BLaER1 treated with 17β-estradiol and CSF1 and Interleukin-3, amounts not matched to agents 10 nM and 100 nM (cell line): ENCODE results near the gene ZSWIM8.
"Not testable (repeated sequence)": the region's sequence is repeated elsewhere in the genome, so short reads cannot be mapped to it uniquely, and the experiment has no call there.

Experiments
- H3K27ac ChIP-seq, 11 experiments: shearing (Covaris generic); formaldehyde crosslinking; 2 replicates each; pipeline ENCODE4 v1.8.1; 2022
- H3K27me3 ChIP-seq, 11 experiments: shearing (Covaris generic); formaldehyde crosslinking; 2 replicates each; pipeline ENCODE4 v1.8.1; 2022
- H3K36me3 ChIP-seq, 11 experiments: shearing (Covaris generic); formaldehyde crosslinking; 2 replicates each; pipeline ENCODE4 v1.8.1; 2022
- H3K4me1 ChIP-seq, 10 experiments: shearing (Covaris generic); formaldehyde crosslinking; 2 replicates each; pipeline ENCODE4 v1.8.1; 2022
- H3K4me2 ChIP-seq, 11 experiments: shearing (Covaris generic); formaldehyde crosslinking; 2 replicates each; pipeline ENCODE4 v1.8.1; 2022
- H3K4me3 ChIP-seq, 10 experiments: shearing (Covaris generic); formaldehyde crosslinking; 2 replicates each; pipeline ENCODE4 v1.8.1; 2022
- H3K9ac ChIP-seq, 11 experiments: shearing (Covaris generic); formaldehyde crosslinking; 2 replicates each; pipeline ENCODE4 v1.8.1; 2022
- H3K9me3 ChIP-seq, 11 experiments: shearing (Covaris generic); formaldehyde crosslinking; replicated peaks in 1 of 11; 2 replicates each; pipeline ENCODE4 v1.8.1; 2022
- H4K20me1 ChIP-seq, 11 experiments: shearing (Covaris generic); formaldehyde crosslinking; 2 replicates each; pipeline ENCODE4 v1.8.1; 2022
- Cebpa-rat ChIP-seq, 11 experiments: shearing (Covaris generic); IDR thresholded peaks; 2 replicates each; pipeline ENCODE4 v1.8.1; 2022

Gene ZSWIM8

GRCh38 chr10:73819081-73819480 lies 33.7 kb downstream of the ZSWIM8 start:
- Histone ChIP-seq H3K4me3 (no peak overlapping the region), H3K9ac (peak overlapping the region in 3 of 11 experiments; percentile 9 to 38 (median 34); a peak in 2 of 22 replicates)

GRCh38 chr10:73819513-73820093 lies 34.2 kb downstream of the ZSWIM8 start:
- Histone ChIP-seq H3K27me3 (no peaks in the 10 kb centered on the region), H3K4me2 (peak overlapping the region in 3 of 11 experiments; percentile 0 to 23 (median 9); a peak in 2 of 22 replicates), H3K9me3 (no peaks in the 10 kb centered on the region), H3K9ac (peak overlapping the region in 3 of 11 experiments; percentile 9 to 38 (median 34); a peak in 2 of 22 replicates), H3K4me1 (peaks cover 0 to 45% (median 4%) of the 10 kb centered on the region in 10 experiments; a peak in 8 of 20 replicates), H3K36me3 (peaks cover 30 to 73% (median 51%) of the 10 kb centered on the region in 11 experiments), H4K20me1 (peaks cover 0 to 17% (median 0%) of the 10 kb centered on the region in 11 experiments; a peak in 1 of 22 replicates), H3K27ac (no peak overlapping the region; a peak in 1 of 22 replicates), H3K4me3 (no peak overlapping the region)
- no peak for TF ChIP-seq Cebpa-rat (IDR thresholded peaks at IDR 0.05)

More at GRCh38 chr10:73819081-73819480, 33.7 kb downstream of the ZSWIM8 start:
- Histone ChIP-seq H3K9me3 (no peaks in the 10 kb centered on the region), H3K27ac (no peak overlapping the region), H3K27me3 (no peaks in the 10 kb centered on the region), H4K20me1 (peaks cover 0 to 13% (median 0%) of the 10 kb centered on the region in 11 experiments; a peak in 1 of 22 replicates), H3K4me2 (peak overlapping the region in 3 of 11 experiments; percentile 0 to 23 (median 9); a peak in 2 of 22 replicates), H3K4me1 (peaks cover 0 to 45% (median 4%) of the 10 kb centered on the region in 10 experiments; a peak in 8 of 20 replicates), H3K36me3 (peaks cover 26 to 70% (median 48%) of the 10 kb centered on the region in 11 experiments)
- TF ChIP-seq Cebpa-rat (IDR thresholded peaks at IDR 0.05): no peak

- Histone ChIP-seq H3K4me2 (no peak overlapping the region), H3K4me3 (no peak overlapping the region), H4K20me1 (0 out of 22 replicates have a peak, but pooled peaks cover 0 to 13% (median 0%) of the 10 kb centered on the region in 11 experiments), H3K27ac (no peak overlapping the region), H3K9me3 (no peaks in the 10 kb centered on the region), H3K9ac (no peak overlapping the region), H3K36me3 (peaks cover 21 to 61% (median 48%) of the 10 kb centered on the region in 11 experiments), H3K4me1 (peaks cover 6 to 25% (median 11%) of the 10 kb centered on the region in 10 experiments; a peak in 16 of 20 replicates), H3K27me3 (no peaks in the 10 kb centered on the region)
- no peak for TF ChIP-seq Cebpa-rat (IDR thresholded peaks at IDR 0.05)
Measured at GRCh38 chr10:73823391-73823790, 38.0 kb downstream of the ZSWIM8 start.

GRCh38 chr10:73824146-73824725 lies 38.8 kb downstream of the ZSWIM8 start:
- Histone ChIP-seq H3K4me3 (no peak overlapping the region), H3K27ac (no peak overlapping the region), H3K4me1 (peaks cover 6 to 17% (median 8%) of the 10 kb centered on the region in 10 experiments; a peak in 16 of 20 replicates), H3K27me3 (no peaks in the 10 kb centered on the region), H3K9me3 (no peaks in the 10 kb centered on the region), H4K20me1 (0 out of 22 replicates have a peak, but pooled peaks cover 0 to 13% (median 0%) of the 10 kb centered on the region in 11 experiments), H3K9ac (no peak overlapping the region), H3K36me3 (peaks cover 21 to 60% (median 50%) of the 10 kb centered on the region in 11 experiments), H3K4me2 (no peak overlapping the region)
- TF ChIP-seq Cebpa-rat (IDR thresholded peaks at IDR 0.05): no peak

GRCh38 chr10:73827346-73828089 lies 42.1 kb downstream of the ZSWIM8 start:
- H3K9ac ChIP-seq: no peak overlapping the region

GRCh38 chr10:73828161-73828560 lies 42.8 kb downstream of the ZSWIM8 start:
- TF ChIP-seq Cebpa-rat (IDR thresholded peaks at IDR 0.05): no peak
- no peak overlapping the region for H3K9ac ChIP-seq

More at GRCh38 chr10:73827346-73828089, 42.1 kb downstream of the ZSWIM8 start:
- peak overlapping the region in 5 of 11 experiments; percentile 14 to 58 (median 22); a peak in 6 of 22 replicates for H3K4me2 ChIP-seq
- peak overlapping the region in 1 of 11 experiments; percentile 7; a peak in 1 of 22 replicates for H3K27ac ChIP-seq
- H3K27me3 ChIP-seq: no peaks in the 10 kb centered on the region
- H3K9me3 ChIP-seq: no peaks in the 10 kb centered on the region
- TF ChIP-seq Cebpa-rat (IDR thresholded peaks at IDR 0.05): no peak
- H3K36me3 ChIP-seq: peaks cover 14 to 61% (median 38%) of the 10 kb centered on the region in 11 experiments
- H4K20me1 ChIP-seq: 0 out of 22 replicates have a peak, but pooled peaks cover 0 to 13% (median 0%) of the 10 kb centered on the region in 11 experiments
- peaks cover 0 to 9% (median 7%) of the 10 kb centered on the region in 10 experiments; a peak in 12 of 20 replicates for H3K4me1 ChIP-seq
- H3K4me3 ChIP-seq: no peak overlapping the region

GRCh38 chr10:73829090-73829489 lies 43.7 kb downstream of the ZSWIM8 start:
- H3K27me3 ChIP-seq, H3K4me1 ChIP-seq, H3K4me2 ChIP-seq, H3K9me3 ChIP-seq, H3K9ac ChIP-seq, H3K4me3 ChIP-seq, H3K27ac ChIP-seq, H4K20me1 ChIP-seq: not testable (repeated sequence)
- H3K36me3 ChIP-seq: peaks cover 12 to 48% (median 26%) of the 10 kb centered on the region in 11 experiments; a peak in 20 of 22 replicates

More at GRCh38 chr10:73828161-73828560, 42.8 kb downstream of the ZSWIM8 start:
- Histone ChIP-seq H3K4me2 (peak overlapping the region in 2 of 11 experiments; percentile 22 to 24; a peak in 1 of 22 replicates), H3K36me3 (peaks cover 14 to 58% (median 35%) of the 10 kb centered on the region in 11 experiments), H3K4me3 (no peak overlapping the region), H3K27ac (no peak overlapping the region), H4K20me1 (0 out of 22 replicates have a peak, but pooled peaks cover 0 to 13% (median 0%) of the 10 kb centered on the region in 11 experiments), H3K4me1 (peaks cover 0 to 9% (median 7%) of the 10 kb centered on the region in 10 experiments; a peak in 12 of 20 replicates), H3K9me3 (no peaks in the 10 kb centered on the region), H3K27me3 (no peaks in the 10 kb centered on the region)

GRCh38 chr10:73836427-73836980 lies 51.1 kb downstream of the ZSWIM8 start:
- Histone ChIP-seq H4K20me1 (peaks cover 0 to 15% (median 0%) of the 10 kb centered on the region in 11 experiments; a peak in 4 of 22 replicates), H3K27ac (no peak overlapping the region), H3K9ac (no peak overlapping the region), H3K4me2 (no peak overlapping the region), H3K27me3 (no peaks in the 10 kb centered on the region), H3K4me1 (peaks cover 0 to 7% (median 0%) of the 10 kb centered on the region in 10 experiments; a peak in 6 of 20 replicates), H3K4me3 (no peak overlapping the region), H3K9me3 (no peaks in the 10 kb centered on the region), H3K36me3 (peaks cover 16 to 74% (median 58%) of the 10 kb centered on the region in 11 experiments)
- no peak for TF ChIP-seq Cebpa-rat (IDR thresholded peaks at IDR 0.05)
